ENCODE data around the gene ATP2A2. TPM values are rescaled to one million over a fixed set of nuclear protein-coding genes. Genes with fewer than 3 reads are reported as not detected.

Gene ATP2A2
- total RNA-seq, 1 experiment from 2014 or later: 75.7 TPM

DNA sequence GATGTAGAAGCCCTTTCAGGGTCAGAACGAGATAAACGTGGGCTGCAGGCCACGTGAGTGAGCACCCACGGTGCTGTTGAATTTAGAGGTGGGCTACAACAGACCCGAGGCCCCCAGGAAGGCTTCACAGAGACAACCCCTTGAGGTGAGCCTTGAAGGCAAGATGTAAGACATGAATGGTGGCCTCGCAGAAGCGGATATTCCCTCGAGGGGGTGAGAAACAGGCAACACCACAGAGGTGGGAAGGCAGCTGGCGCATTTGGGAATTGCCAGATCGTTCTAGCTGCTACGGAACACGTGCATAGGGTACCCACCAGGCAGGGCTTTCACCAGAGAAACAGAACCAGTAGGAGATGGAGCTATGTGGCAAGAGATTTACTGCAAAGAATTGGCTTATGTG is 22.6 kb upstream of the ATP2A2 start:
- DNase-seq (ENCODE audit: low read depth): no peak

DNA sequence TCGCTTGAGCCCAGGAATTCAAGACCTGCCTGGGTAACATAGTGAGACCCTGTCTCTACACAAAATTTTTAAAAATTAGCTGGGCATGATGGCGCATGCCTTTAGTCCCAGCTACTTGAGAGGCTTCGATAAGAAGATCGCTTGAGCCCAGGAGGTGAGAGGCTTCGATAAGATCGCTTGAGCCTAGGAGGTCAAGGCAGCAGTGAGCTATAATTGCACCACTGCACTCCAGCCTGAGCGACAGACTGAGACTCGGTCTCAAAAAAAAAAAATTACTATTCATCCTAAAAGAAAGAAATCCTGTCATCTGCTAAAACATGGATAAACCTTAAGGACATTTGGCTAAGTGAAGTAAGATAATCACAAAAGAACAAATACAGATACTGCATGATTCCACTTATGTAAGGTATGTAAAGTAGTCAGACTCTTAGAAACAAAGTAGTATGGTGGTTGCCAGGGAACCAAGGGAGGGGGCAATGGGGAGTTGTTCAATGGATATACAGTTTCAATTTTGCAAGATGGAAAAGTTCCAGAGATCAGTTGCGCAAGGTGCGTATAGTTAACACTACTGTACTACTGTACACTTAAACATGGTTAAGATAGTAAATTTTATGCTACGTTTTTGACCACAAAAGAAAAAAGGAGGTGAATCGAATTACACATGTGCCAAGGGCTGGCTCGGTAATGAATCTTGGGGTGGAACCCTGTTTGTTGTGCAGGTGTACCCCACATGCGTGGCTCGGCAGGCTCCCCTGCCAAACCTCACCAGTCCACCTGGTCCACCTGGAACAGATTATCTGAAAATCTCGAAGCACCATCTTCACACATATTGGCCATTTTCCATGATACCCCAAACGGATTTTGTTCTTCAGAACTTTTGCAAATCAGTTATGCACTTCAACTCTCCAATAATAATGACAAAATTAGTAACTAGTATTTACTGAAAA is 18.3 kb upstream of the ATP2A2 start:
- no peak for DNase-seq (ENCODE audit: low read depth)

DNA sequence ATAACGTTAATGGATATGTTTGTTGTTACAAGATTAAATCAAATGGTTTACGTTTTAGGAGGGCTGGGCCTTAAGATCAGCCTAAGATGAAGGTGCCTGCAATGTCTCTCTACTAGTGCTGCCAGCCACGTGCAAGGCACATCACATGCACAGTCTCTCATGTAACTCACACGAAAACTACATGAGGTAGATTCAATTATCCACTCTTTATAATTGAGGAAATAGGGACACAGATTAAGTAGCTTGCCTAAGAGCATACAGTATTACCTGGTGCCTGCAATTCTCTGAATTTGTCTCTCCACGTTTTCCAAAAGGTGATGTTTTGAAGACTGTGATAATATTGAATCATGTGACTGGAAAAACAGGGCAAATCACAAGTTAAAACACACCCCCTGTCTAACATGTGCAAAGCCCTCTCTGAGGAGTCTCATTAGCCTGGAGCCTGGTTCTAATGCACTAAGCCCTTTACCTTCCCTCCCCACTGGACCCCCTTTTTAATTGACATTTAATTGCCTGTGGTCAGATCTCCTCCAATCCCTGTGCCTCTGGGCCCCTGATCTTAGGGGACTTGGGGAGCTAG is 14.6 kb upstream of the ATP2A2 start:
- no peak for DNase-seq (ENCODE audit: low read depth)

DNA sequence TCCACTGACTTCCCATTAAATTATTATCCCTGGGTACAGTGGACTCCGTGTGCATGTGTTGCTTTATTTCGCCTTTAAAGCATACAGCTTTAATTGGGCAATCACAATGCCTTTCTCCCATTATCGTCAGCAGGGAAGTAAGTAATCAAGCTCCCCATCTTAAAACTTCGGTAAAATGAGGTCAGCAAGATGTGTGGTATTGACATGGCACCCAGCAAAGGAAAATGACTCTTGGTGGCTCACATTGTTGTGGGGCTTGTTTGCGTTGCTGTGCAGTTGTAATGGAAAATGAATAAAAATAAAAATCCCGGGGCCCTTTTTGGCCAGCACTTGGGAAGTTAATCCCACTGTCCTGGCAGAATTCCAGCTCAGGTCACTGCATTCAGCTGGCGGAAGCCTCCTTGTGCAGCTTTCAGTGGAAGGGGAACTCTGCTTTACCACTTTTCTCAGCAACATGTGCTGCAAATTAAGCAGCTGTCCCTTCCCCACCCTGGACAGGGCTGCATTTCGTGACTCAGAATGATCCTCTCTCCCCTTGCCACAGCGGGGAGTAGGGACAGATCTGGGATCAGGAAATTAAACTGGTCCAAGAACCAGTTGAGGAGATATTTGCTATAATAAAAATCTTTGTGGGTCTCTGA is 13.9 kb upstream of the ATP2A2 start:
- DNase-seq (ENCODE audit: low read depth): peak; percentile 95

DNA sequence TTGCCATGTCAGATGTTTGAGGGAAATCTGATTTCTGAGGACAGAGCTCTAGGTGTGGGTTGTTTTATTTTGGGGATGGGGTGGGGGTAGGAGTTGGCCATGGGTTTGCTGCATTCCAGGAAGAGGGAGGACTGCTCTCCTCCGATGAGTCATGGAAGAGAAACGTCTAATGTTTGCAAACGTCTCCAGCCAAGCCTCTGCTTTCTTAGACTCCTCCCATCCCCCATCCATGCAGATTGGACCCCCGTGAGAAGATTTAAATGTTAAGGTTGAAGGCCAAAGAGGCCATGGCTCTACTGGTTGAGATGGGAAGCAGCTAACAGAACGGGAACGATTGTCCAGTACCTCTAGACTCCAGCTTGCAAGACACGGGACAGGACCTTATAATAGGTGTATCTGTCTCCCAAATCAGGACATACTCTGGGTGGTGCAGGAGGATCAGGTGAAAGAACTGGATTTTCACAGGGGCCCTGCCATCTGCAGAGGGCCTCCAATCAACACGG is 11.4 kb upstream of the ATP2A2 start:
- DNase-seq (ENCODE audit: low read depth): peak; percentile 85

DNA sequence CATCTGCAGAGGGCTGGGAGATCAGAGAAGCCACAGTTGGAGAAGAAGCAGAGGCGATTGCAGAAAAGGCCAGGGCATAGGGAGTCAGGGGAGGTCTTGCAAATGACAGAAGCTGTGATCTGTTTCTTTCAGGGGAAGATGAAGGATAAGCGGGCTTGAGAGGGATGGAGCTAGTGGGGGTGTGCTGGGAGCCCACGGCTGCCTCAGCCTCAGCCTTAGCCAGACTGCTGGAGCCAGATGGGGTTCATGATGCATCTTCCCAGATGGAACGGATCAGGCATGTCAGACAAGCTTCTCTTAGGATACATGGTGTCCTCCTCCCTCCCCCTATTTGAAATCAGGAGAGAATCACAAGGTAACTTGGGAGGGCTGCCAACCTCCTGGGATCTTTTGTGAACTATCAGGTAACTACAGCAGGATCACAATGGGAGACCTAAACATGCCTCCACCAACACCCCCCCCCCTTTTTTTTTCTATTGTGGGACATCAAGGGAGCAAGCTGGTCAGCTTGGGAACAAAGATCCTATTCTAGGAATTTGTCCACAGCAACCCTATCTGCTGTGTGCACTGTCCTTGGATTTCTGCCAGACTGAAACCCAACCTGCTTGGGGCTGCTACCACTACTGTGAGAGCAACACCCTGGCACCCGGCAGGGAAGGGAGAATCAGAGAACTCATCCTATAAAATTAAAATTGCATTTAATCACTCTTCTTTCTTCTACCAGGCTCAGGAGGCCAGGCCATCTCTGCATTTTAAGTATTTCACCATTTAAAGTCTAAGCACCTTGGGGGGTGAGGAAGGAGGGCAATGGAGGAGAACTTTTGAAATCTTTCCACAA is 10.7 kb upstream of the ATP2A2 start:
- DNase-seq (ENCODE audit: low read depth): peak; percentile 79

DNA sequence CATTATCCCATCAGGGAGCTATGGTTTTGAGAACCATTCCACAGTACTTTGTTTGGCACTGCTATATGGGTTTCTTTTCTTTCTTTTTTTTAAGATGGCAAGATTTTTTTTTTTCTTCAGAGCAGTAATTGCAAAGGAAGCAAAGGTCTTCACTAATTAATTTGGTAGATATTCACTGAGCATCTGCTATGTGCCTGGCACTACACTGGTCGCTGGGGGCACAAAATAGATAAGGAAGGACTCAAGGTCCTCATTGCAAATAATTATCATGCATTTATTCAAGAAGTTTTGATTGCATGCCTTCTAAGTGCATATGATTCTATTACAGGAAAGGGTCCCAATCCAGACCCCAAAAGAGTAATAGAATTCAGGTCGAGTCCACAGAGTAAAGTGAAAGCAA is 10.0 kb upstream of the ATP2A2 start:
- no peak for DNase-seq (ENCODE audit: low read depth)

DNA sequence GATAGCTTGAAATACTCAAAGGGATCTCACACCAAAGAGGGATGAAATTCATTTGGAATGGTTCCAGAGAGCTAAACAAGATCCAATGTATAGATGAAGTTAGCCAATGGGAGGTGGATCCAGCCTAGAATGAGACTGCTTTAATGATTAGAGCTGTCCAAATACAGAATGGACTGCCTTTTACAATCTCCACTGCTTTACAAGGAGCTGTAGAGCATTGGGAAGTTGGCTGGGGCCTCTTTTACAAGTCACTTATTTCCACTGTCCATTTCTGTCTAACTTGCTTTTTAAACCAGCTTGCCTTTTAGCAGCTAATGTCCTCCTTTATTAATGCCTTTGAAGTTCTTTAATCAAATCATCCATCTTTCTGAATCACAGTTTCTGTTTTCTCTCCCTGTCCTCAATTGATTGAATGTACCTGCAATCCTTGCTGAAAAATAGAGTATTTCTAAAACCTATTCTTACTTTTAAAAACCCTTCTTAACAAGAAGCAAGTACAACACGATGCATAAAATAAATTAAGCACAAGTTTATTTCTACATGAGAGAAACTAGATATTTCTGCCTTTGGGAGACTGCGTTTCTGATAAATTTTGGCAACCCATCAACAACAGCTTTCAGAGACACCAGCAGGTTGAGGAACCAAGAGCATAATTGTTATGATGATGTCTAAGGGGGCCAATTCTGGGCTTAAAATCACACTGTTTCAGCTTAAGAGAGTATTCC is 3.4 kb upstream of the ATP2A2 start:
- no peak for DNase-seq (ENCODE audit: low read depth)

DNA sequence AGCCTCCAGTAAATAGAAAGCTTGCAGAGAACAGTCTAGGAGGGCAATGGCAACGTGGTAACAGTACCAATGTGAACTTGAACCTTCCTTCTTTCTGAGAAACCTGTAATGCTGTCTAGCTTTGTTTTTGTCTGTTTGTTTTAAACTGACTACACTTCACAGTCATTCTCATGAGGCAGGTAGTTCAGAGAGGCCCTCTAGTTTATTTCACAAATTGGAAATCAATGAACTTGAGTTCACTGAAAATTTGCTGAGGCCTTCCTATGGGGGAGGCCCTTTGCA is 2.9 kb upstream of the ATP2A2 start:
- DNase-seq (ENCODE audit: low read depth): no peak

DNA sequence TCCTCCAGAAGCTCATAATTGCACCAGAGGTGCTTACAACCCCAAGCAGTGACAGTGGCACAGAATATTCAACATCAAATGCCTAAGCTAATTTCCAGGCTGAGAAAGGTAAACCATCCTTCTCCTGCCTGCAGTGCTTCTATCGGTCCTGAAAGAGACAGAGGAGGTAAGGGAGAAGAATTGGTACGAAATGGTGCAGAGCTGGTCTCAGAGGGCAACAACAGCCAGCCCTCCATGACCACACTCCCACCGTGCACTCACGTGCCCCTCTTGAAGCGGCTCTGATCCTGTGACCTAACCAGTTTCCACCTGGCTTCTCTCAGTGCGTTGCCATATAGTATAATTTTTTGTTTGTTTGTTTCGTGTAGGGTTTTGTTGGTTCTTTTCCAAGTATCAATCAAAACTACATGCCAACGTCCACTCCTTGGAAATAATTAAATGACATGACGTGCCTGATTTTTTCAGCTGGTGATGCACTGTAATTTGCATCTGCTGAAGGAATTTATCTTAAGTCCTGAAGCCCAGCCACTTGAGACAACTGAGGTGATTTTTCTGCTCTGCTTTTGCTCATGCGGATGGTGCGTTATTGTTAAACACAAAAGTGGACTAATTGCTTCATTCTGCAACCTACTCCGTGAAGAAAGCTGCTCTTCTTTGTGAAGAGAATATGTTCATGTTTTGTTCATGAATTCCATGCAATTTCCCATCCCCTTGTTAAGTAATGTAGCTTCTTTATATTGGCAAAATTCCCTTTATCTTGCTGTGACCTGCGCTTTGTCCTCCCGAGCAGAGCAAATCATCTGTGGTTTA is 1.3 kb upstream of the ATP2A2 start:
- no peak for DNase-seq (ENCODE audit: low read depth)

DNA sequence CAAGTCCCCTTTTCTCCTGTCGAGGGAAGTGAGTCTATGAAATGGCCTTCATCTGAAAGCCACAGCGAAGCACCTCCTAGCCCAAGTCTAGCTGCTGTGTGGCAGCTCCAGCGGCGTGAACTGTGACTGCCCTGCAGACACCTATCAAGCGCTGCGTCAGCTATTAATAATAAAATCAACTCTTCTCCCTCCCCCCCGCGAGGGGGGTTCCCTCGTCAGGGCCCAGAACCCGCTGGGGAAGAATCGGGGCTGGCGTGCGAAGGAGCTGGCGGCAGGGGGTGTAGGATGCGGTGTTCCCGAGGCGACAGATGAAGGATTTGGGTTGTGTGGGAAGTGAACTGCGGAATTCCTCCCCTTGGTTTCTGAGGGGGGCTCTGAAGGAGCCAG is 662 bp upstream of the ATP2A2 start:
- DNase-seq (ENCODE audit: low read depth): no peak

DNA sequence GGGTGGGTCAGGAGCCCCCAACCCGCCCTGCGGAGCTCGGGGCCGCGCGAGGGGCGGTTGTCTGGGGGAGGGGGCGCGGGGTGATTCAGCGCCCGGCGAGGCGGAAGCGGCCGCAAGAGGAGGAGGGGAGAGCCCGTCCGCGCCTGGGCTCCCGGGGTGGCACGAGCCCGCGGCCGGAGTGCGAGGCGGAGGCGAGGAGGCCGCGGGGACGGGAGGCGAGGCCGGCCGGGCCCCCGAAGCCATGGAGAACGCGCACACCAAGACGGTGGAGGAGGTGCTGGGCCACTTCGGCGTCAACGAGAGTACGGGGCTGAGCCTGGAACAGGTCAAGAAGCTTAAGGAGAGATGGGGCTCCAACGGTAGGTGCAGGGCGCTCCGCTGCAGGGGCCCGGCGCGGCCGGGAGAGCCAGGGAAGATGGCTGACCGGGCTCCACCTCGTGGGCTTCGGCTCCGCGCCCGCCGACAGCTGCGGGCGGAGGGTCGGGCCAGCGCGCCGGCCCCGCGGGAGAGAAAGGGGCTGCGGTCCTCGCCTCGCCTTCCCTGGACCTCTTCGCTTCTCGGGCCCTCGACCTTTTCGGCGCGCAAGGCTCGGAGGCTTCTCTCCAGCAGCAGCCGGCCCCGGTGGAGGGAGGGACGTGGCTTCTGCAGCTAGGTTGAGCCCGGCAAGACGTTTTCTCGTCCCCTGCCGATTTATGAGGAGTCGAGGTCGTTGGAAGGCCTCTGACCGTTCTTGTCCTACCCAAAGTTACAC is 677 bp downstream of the ATP2A2 start:
- DNase-seq (ENCODE audit: low read depth): peak; percentile 46

DNA sequence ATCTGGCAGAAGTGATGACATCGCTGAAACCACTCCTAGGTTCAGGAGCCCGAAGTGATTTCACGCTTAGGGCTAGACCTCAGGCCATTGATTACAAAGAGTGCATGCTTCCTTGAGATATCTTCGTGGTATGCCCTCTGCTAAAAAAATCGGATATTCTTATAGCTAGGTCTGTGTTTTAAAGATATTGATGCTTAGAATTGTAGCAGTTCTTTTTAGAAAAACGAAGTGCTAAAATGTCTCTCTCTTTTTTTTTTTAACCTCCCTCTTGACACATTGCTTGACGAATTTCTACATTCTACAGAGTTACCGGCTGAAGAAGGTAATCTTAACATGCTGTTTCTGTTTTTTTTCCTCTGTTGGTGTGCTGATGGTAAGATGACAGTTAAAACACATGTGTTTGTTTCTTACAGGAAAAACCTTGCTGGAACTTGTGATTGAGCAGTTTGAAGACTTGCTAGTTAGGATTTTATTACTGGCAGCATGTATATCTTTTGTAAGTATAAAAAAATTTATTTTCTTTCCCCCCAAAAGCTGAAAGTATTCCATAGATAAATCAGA is 1.3 kb downstream of the ATP2A2 start:
- DNase-seq (ENCODE audit: low read depth): peak; percentile 69

DNA sequence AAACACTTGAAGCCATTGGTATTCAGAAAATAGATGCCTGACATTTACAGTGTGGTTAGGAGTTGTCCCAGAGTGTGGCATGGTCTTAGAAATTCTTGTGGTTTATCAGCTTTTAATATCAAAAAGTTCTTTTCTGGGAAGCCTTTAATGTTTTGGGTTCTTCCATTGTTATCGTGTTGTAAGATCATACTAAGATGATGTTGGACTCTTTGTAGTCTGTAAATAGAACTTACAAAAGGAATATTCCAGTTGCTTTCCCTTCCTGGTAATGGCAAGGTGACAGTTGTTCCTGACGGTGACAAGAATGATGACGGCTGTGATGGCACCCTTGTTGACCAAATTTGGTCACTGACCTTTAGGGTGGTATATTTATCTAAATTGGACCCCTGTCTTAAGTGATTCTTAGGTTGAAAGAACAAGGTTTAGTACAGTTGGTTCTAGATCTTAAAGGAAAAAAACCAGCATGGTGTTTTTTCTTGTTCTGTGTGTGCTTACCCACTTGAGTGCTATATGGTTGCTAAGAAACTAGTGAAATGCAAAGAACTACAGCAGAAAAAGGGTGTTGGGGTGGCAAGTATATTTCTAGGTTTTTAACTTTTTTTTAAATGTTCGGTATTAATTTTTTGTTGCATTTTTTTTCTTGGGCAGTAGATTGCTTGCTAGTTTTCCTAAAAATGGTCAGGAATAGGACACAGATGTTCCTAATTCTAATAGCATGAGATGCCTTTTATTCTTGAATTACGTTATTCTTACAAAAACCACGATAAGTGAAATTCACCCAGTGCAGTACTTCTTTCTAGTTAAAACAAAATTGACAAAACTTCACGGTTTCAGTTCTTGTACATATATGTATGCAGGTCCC is 2.1 kb downstream of the ATP2A2 start:
- no peak for DNase-seq (ENCODE audit: low read depth)

DNA sequence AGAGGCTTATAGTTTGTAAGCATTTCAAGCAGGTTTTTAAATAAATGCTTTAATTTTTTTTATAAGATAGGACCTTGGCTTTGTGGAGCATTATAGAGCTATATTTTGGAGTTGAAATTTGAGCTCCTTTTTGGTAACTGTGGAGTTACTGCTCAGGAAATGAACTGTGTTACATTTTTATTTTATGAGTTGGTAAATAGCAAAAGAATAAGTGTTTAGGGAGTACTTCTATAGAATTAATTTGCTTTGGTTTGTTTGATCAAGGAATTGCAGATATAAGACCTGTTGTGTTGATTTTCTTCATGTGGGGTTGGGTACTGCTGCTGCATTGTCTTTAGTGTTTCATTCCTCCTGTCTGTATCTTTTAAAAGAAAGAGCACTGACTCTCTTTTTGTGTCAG is 3.5 kb downstream of the ATP2A2 start:
- no peak for DNase-seq (ENCODE audit: low read depth)

DNA sequence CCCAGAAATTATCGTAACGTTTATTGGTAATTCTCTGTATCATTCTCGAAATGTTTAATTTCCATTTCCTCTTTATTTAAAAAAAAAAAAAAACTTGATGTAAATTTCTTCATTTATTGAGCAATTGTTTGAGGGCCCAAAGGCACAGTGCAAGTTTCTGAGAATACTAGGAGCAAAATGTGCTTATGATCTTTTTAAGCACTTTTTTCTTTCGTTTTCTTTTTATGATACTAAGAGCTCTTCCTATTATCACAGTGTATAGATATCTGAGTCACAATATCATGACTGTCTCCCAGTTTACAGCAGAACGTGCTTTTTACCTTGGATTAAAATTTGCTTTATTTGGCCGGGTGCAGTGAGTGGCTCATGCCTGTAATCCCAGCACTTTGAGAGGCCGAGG is 5.6 kb downstream of the ATP2A2 start:
- peak; percentile 31 for DNase-seq (ENCODE audit: low read depth)

DNA sequence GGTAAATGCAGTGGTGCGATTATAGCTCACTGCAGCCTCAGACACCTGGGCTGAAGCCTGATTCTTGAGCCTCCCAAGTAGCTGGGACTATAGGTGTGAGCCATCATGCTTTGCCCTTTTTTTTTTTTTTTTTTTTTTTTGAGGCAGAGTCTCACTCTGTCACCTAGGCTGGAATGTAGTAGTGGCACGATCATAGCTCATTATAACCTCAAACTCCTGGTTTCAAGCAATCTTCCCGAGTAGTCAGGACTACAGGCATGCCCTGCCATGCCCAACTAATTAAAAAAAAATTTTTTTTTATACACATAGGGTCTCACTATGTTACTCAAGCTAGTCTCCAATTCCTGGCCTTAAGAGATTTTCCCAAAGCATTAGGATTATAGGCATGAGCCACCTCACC is 6.9 kb downstream of the ATP2A2 start:
- no peak for DNase-seq (ENCODE audit: low read depth)

DNA sequence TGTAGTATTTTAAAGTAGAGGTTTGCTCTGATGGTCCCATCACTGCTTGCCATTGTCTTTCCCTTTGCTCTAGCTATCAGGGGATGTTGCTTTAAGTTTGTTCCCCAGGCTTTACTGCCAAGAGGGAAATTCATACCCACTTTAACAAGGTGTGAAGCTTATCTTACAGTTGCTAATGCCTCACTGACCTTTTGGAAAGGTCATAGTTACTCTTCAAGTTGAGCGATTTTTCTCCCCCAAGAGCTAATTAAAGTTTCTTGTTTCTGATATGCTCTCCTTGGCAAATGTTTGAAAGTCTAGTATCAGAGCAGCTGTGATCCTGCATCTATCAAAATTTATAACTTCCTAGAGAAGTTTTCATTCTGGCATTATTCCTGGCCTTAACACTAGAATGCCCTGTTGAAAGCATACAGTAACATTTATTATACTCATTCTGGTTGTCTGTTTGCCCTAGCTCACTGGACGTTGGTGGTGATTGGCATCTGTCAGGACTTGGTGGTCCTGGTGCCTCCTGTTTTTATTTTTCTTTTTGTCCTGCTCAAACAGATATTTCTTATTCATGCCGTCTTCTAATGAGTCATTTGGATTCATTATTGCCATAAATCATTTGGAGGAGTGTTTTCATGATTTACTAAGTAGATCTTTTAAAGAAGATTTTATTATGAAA is 8.1 kb downstream of the ATP2A2 start:
- no peak for DNase-seq (ENCODE audit: low read depth)
